ENCODE measurements around the gene CPB1. TPM values are rescaled to one million over a fixed set of nuclear protein-coding genes. Genes with fewer than 3 reads are reported as not detected.
"Not testable (repeated sequence)": the region's sequence is repeated elsewhere in the genome, so short reads cannot be mapped to it uniquely, and the experiment has no call there.

The CPB1 gene
- total RNA-seq, result not detected in 2 replicates

- TF ChIP-seq, protein P1, sequence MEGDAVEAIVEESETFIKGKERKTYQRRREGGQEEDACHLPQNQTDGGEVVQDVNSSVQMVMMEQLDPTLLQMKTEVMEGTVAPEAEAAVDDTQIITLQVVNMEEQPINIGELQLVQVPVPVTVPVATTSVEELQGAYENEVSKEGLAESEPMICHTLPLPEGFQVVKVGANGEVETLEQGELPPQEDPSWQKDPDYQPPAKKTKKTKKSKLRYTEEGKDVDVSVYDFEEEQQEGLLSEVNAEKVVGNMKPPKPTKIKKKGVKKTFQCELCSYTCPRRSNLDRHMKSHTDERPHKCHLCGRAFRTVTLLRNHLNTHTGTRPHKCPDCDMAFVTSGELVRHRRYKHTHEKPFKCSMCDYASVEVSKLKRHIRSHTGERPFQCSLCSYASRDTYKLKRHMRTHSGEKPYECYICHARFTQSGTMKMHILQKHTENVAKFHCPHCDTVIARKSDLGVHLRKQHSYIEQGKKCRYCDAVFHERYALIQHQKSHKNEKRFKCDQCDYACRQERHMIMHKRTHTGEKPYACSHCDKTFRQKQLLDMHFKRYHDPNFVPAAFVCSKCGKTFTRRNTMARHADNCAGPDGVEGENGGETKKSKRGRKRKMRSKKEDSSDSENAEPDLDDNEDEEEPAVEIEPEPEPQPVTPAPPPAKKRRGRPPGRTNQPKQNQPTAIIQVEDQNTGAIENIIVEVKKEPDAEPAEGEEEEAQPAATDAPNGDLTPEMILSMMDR (IDR thresholded peaks at IDR 0.05; ENCODE audit: insufficient read depth, low read depth, low read length), result no peak
- no peak for DNase-seq (ENCODE audit: low read depth)
- H3K4me3 ChIP-seq (ENCODE audit: low read depth, low read length), result no peak within 1 kb of the TSS
Measured at GRCh38 chr3:148827585-148827984, at the start of gene CPB1. Gene CPB1, plus strand, starts transcription at chr3:148827811. Its CDS starts 13 bp downstream, at chr3:148827824.

GRCh38 chr3:148778926-148779325 is 48.7 kb upstream of the CPB1 start:
- no peak for DNase-seq (ENCODE audit: low read depth)
- TF ChIP-seq, protein P1 (IDR thresholded peaks at IDR 0.05; ENCODE audit: insufficient read depth, low read depth, low read length), result no peak
- H3K4me3 ChIP-seq (ENCODE audit: low read depth, low read length), result no peak overlapping the region

DNA sequence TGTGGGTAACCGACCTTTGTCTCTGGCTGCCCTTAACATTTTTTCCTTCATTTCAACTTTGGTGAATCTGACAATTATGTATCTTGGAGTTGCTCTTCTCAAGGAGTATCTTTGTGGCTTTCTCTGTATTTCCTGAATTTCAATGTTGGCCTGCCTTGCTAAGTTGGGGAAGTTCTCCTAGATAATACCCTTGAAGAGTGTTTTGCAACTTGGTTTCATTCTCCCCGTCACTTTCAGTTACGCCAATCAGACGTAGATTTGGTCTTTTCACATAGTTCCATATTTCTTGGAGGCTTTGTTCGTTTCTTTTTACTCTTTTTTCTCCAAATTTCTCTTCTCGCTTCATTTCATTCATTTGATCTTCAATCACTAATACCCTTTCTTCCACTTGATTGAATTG is 42.6 kb upstream of the CPB1 start:
- not testable (repeated sequence) for DNase-seq (ENCODE audit: low read depth); H3K4me3 ChIP-seq (ENCODE audit: low read depth, low read length)

DNA sequence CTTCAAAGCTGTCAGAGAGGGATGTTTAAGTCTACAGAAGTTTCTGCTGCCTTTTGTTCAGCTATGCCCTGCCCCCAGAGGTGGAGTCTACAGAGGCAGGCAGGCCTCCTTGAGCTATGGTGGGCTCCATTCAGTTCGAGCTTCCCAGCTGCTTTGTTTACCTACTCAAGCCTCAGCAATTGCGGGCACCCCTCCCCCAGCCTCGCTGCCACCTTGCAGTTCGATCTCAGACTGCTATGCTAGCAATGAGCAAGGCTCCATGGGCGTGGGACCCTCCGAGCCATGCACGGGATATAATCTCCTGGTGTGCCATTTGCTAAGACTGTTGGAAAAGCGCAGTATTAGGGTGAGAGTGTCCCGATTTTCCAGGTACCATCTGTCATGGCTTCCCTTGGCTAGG is 41.5 kb upstream of the CPB1 start:
- not testable (repeated sequence) for DNase-seq (ENCODE audit: low read depth)

DNA sequence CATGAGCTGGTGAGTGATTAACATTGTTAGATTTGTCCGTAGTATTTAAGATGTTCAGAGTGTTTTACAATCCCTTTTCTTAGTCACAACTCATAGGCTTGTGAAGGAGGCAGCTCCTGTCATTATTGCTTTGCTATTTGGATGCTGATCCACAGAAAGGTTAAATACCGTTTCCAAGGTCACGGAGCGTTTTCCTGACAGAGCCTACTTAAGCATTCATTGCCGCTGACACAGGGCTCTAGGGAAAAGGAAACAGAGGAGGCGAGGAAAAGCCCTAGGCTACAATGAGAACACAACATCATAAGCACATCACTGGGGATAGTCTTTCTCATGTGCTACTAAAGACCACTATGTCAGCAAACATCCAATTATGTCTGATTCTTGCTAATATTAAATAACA is 38.5 kb upstream of the CPB1 start:
- peak; percentile 30 for DNase-seq (ENCODE audit: low read depth)
- TF ChIP-seq, protein P1 (IDR thresholded peaks at IDR 0.05; ENCODE audit: insufficient read depth, low read depth, low read length), result no peak
- H3K4me3 ChIP-seq (ENCODE audit: low read depth, low read length), result no peak overlapping the region

More for the DNA sequence above, 41.5 kb upstream of the CPB1 start:
- not testable (repeated sequence) for H3K4me3 ChIP-seq (ENCODE audit: low read depth, low read length)

DNA sequence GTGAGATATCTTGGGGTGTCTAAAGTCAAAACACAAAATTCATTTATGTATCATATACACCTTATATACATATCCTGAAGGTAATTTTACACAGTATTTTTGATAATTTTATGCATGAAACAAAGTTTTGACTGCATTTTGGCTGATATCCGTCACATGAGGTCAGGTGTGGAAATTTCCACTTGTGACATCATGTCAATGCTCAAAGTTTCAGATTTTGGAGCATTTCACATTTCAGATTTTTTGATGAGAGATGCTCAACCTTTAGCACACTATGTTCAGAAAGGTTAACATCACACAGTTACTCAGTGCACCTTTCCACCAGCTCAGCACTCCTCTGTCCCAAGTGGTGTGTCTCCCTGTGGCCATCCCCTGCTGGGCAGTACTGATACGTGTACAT is 37.7 kb upstream of the CPB1 start:
- H3K4me3 ChIP-seq (ENCODE audit: low read depth, low read length), result no peak overlapping the region
- TF ChIP-seq, protein P1 (IDR thresholded peaks at IDR 0.05; ENCODE audit: insufficient read depth, low read depth, low read length), result no peak

GRCh38 chr3:148790370-148790769 is 37.2 kb upstream of the CPB1 start:
- TF ChIP-seq, protein P1 (IDR thresholded peaks at IDR 0.05; ENCODE audit: insufficient read depth, low read depth, low read length), result no peak
- DNase-seq (ENCODE audit: low read depth), result no peak
- no peak overlapping the region for H3K4me3 ChIP-seq (ENCODE audit: low read depth, low read length)

More for the DNA sequence above, 37.7 kb upstream of the CPB1 start:
- no peak for DNase-seq (ENCODE audit: low read depth)

DNA sequence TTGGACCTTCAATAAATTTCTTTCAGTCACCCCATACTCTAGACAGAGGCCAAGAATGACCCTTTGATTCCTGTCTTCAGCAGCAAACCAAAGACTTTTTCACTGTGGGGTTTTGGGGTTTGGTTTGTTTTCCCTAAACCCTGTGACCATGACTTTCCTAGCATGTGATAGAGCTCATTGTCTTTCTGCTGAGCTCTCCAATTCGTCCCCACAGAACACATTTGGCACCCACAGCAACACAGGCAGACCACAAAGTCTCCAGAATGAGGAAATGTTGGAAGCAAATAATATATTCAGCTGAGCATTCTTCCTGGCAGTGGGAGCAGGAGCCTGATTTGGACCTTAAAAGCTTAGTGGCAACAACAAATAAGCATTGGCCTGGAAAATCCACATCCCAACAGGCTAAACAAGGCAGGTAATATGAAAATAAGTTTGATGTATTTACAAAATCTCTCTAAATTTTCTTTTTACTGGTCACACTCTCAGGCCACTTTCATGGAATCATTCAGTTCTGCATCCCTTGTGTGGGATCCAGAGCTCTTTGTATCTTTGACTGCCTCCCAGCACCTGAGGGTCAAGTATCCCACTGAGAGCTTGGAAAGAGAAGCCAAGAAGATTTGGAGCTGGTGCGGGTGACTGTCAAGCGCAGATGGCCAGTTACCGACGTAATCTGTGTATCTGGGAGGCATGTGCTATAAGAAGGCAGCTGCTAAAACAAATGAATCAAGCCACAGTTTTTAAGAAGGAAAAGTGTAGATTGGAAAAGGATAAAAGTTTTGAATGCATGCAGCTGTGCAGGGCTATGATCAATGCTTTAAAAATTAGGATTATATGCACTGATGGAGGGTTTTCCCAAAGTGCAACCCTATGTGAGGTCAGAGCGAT is 36.5 kb upstream of the CPB1 start:
- TF ChIP-seq, protein P1 (IDR thresholded peaks at IDR 0.05; ENCODE audit: insufficient read depth, low read depth, low read length), result no peak
- peak; percentile 7 for DNase-seq (ENCODE audit: low read depth)
- no peak overlapping the region for H3K4me3 ChIP-seq (ENCODE audit: low read depth, low read length)
